ENCODE results near the gene ZNF487.
"Not testable (repeated sequence)": the region's sequence is repeated elsewhere in the genome, so short reads cannot be mapped to it uniquely, and the experiment has no call there.

ZNF487 gene

DNA sequence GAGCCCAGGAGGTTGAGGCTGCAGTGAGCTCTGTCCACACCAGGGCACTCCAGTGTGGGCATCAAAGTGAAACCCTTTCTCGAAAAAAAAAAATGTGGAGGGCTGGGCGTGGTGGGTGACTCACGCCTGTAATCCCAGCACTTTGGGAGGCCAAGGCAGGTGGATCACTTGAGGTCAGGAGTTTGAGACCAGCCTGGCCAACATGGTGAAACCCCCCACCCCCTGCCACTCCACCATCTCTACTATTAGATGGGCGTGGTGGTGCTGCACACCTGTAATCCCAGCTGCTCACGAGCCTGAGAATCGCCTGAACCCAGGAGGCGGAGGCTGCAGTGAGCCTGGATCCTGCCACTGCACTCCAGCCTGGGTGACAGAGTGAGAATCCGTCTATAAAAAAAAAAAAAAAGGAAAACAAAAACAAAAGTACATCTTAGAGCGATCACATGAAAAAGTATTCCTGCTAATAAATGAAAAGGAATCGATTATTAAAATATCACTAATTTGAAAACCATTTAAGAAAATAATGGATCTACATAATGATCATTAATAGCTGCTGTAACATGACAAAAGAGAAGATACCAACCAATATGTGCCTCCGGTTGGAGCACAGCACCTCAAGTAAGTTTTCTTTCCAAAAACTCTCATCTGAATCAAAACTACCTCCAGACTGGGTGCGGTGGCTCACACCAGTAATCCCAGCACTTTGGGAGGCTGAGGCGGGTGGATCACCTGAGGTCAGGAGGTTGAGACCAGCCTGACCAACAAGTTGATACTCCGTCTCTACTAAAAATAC, 32.8 kb upstream of the ZNF487 start:
- in situ Hi-C loops (cut with MboI; ENCODE audit: low sequenced_read_pairs): loop anchor here (25.0 kb wide), 1 partner anchor 1558 kb away; the partner anchor contains the start of gene RASSF4

DNA sequence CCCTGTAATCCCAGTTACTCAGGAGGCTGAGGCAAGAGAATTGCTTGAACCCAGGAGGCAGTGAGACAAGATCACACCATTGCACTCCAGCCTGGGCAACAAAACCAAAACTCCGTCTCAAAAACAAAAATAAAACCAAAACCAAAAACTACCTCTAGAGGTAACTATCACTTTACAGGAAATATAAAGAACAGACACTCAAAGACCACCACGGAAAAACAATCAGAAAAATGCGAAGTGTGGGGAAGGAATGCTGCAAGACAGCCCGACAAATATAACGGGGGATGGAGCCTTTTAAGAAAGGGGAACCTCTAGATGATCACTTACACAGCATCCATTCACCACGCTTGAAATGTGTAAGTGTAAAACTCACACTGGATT, 32.2 kb upstream of the ZNF487 start:
- in situ Hi-C loops (cut with MboI; ENCODE audit: low sequenced_read_pairs): loop anchor here (25.0 kb wide), 1 partner anchor 1558 kb away; the partner anchor contains the start of gene RASSF4

DNA sequence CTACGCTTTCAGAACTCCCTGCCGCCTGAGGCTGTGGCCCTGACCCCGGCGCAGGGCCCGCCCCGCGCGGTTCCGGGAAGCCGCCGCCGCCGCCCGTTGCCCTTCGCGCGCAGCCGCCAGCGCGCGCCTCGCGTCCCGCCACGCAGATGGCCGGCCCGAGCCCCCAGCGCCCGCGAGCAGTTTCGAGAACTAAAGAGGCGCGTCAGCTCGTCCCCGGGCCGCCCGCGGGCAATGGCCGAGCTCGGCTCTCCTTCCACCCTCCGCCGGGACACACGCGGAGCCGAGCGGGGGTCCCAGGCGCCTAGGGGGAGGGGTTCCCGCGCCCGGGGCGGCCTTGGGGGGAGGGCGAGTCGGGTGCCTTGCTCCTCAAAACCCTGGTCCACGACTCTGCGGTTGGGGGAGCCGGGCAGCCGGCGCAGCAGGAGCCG, 29.7 kb upstream of the ZNF487 start:
- in situ Hi-C loops (cut with MboI; ENCODE audit: low sequenced_read_pairs): loop anchor here (25.0 kb wide), 1 partner anchor 1555 kb away; the partner anchor contains the start of gene RASSF4

DNA sequence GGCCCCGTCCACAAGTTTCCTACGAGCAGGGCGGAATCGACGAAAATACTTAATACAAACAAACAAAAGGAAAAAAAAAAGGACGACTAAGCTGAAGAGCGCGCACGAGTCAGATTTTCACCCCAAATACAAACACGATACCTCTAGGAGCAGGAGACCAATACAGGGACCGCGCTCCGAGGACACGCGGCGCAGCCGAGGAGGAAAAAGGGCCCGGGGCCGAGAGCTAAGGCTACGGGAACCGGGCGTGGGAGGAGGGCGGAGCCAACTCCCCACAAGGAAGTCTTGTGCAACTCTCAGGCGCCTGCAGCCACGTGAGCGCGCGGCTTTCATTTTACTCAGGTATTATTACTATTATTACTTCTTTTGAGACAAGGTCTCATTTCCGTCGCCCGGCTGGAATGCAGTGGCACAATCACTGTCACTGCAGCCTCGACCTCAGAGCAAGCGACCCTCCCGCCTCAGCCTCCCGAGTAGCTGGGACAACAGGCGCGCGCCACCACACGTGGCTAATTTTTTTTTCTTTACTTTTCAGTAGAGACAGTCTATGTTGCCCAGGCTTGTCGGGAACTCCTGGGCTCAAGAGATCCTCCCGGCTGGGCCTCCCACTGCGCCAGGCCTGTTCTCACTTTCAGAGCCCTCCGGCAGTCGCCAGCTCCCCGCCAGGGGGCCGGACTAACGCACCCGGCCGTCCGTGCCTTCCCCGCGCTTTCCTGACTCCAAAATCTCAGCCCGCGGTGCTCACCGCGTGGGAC, 29.2 kb upstream of the ZNF487 start:
- in situ Hi-C loops (cut with MboI; ENCODE audit: low sequenced_read_pairs): loop anchor here (25.0 kb wide), 1 partner anchor 1555 kb away; the partner anchor contains the start of gene RASSF4

DNA sequence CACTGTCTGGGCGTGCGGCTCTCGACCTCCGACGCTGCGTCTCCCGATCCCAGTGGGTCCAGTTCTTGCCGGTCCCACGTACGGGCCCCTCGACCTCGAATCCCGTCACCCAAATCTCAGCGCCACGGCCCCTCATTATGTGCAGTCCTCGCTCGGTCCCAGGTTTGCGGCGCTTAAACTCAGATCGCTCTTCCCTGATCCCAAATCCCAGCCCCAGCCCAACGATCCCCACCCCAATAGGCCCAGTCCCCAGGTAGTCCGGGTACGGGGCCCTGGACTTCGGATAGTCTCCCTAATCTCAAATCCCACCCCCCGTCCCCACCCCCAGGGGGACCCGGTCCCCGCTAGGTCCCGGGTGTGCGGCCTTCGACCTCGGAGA, 28.6 kb upstream of the ZNF487 start:
- in situ Hi-C loops (cut with MboI; ENCODE audit: low sequenced_read_pairs): loop anchor here (25.0 kb wide), 1 partner anchor 1554 kb away; the partner anchor contains the start of gene RASSF4

DNA sequence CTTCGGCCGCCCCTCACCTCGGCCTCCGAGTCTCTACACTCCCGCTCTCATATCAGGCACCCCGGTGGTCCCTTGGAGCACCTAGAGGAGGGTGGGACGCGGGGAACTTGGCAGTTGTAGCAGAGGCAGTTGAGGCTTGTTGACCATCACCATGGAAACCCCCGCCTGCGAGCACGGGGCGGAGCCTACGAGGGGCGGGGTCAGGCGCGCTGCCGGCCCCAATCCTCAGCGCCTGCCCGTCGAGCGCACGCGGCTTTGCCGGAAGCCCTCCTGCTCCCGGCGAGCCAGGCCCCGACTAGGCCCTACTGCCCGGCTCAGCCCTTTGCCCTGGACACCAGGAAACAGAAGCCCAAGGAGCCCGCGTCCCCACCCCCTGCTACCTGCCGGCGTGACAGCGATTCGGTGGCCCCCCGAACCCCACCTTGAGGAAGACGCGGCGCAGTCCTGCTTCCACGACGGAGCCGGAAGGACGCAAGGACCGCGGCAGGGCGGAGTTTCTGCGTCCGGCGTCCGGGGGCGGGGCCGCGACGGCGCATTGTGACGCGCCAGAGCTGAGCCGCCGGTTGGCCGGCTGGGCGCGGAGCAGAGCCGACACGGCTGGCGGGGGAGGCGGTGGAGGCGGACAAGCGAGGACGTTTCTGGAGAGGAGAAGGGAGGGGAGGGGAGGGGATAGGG, 28.1 kb upstream of the ZNF487 start, which contains the start of gene HNRNPF:
Gene HNRNPF, minus strand, starts transcription at position 477 of the 675 bp plus-strand sequence. CDS start 21,302 bp downstream, outside the sequence.
- in situ Hi-C loops (cut with MboI; ENCODE audit: low sequenced_read_pairs): loop anchor here (25.0 kb wide), 1 partner anchor 1553 kb away; the partner anchor contains the start of gene RASSF4

DNA sequence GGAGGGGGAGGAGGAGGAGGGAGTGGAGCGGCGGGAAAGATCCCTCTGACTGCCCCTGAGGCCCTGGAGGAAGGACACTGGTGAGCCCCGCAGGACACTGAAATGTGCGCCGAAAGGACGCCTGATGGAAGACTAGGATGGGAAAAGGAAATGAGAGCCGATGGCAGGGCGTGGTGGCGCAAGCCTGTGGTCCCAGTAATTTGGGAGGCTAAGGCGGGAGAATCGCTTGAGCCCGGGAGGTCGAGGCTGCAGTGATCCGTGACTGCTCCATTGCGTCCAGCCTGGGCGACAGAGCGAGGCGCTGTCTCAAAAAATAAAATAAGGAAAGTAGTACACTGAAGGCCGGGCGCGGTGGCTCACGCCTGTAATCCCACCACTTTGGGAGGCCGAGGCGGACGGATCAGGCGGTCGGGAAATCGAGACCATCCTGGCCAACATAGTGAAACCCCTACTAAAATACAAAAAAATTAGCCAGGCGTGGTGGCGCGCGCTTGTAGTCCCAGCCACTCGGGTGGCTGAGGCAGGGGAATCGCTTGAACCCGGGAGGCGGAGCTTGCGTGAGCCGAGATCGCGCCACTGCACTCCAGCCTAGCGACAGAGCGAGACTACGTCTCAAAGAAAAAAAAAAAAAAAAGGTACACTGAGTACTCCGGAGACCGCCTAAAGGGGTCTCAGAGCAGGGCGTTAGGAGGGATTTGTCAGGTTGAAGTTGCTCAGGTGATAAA, 27.4 kb upstream of the ZNF487 start:
- in situ Hi-C loops (cut with MboI; ENCODE audit: low sequenced_read_pairs): loop anchor here (25.0 kb wide), 1 partner anchor 1553 kb away; the partner anchor contains the start of gene RASSF4

DNA sequence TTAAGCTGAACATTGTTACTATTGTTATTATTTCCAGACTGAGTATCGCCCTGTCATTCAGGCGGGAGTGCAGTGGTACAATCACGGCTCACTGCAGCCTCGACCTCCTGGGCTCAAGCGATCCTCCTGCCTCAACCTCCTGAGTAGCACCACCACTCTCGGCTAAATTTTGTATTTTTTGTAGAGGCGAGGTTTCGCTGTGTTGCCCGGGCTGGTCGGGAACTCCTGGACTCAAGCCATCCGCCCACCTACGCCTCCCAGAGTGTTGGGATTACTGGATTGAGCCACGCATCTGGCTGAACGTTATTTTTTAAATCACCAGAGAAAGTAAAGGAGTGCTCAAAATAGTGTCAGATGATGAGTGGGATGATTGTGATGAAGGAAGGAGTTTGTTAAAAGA, 26.6 kb upstream of the ZNF487 start:
- in situ Hi-C loops (cut with MboI; ENCODE audit: low sequenced_read_pairs): loop anchor here (25.0 kb wide), 1 partner anchor 1552 kb away; the partner anchor contains the start of gene RASSF4

DNA sequence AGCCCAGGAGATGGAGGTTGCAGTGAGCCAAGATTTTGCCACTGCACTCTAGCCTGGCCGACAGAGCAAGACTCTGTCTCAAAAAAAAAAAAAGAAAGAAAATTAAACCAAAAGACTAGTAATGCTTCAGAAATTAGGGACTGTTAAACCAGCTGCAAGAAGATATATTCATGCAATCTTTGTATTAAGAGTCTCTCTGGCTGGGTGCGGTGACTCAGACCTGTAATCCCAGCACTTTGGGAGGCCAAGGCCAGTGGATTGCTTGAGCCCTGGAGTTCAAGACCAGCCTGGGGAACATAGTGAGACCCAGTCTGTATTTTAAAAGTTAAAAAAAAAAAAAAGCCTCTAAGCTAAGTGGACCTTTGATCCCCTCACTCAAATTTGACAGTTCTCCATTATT, 25.4 kb upstream of the ZNF487 start:
- in situ Hi-C loops (cut with MboI; ENCODE audit: low sequenced_read_pairs): loop anchor here (25.0 kb wide), 1 partner anchor 1551 kb away; the partner anchor contains the start of gene RASSF4

DNA sequence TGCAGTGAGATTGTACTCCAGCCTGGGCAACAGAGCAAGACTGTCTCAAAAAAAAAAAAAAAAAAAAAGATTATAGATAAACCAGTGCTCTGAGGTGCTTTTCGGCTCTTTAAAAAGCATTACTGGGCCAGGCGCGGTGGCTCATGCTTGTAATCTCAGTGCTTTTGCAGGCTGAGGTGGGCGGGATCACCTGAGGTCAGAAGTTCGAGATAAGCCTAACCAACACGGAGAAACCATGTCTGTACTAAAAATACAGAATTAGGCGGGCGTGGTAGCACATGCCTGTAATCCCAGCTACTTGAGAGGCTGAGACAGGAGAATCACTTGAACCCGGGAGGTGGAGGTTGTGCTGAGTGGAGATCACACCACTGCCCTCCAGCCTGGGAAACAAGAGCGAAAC, 21.4 kb upstream of the ZNF487 start:
- in situ Hi-C loops (cut with MboI; ENCODE audit: low sequenced_read_pairs): loop anchor here (25.0 kb wide), 1 partner anchor 1547 kb away; the partner anchor contains the start of gene RASSF4

DNA sequence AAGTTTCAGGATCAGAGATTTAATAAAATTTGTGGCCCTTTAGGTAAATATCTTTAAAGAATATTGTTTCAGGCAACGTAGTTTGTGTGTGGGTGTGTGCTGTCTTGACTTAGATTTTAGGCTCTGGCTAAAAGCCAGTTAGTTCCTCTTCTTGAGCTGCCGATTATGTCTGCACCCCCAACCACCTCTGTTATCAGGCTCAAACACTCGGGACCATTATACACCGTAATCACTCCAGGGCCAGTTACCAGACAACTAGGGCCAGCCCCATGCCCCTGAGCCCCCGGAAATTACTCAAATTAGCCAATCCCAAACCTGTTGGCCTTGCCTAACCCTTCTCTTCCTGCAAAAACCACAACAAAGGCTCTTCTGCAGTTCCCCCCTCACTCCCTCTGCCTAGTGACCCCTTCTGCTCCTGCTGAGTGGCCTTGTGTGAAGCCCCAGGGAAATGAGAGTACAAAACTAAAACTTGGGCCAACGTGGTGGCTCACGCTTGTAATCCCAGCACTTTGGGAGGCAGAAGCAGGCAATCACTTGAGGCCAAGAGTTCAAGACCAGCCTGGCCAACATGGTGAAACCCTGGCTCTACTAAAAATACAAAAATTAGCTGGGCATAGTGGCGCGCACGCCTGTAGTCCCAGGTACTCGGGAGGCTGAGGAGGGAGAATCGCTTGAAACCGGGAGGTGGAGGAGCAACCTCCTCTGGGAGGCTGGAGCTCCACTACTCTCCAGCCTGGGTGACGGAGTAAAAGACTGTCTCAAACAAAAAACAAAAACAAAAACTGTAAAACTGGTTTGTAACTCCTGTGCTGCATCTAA, 18.8 kb upstream of the ZNF487 start:
- in situ Hi-C loops (cut with MboI; ENCODE audit: low sequenced_read_pairs): loop anchor here (25.0 kb wide), 1 partner anchor 1544 kb away; the partner anchor contains the start of gene RASSF4

DNA sequence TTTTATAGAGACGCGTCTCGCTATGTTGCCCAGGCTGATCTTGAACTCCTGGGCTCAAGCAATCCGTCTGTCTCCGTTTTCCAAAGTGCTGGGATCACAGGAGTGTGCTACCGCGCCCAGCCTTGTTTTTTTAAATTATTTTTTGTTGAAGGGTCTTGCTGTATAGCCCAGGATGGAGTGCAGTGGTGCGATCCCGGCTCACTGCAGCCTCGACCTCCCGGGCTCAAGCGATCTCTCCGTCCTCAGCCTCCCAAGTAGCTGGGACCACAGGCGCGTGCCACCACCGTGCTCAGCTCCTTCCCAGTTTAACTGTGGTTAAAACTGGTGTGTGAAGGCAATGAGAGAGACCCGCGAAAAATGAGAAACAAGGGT, 16.9 kb upstream of the ZNF487 start:
- in situ Hi-C loops (cut with MboI; ENCODE audit: low sequenced_read_pairs): loop anchor here (25.0 kb wide), 1 partner anchor 1542 kb away; the partner anchor contains the start of gene RASSF4

DNA sequence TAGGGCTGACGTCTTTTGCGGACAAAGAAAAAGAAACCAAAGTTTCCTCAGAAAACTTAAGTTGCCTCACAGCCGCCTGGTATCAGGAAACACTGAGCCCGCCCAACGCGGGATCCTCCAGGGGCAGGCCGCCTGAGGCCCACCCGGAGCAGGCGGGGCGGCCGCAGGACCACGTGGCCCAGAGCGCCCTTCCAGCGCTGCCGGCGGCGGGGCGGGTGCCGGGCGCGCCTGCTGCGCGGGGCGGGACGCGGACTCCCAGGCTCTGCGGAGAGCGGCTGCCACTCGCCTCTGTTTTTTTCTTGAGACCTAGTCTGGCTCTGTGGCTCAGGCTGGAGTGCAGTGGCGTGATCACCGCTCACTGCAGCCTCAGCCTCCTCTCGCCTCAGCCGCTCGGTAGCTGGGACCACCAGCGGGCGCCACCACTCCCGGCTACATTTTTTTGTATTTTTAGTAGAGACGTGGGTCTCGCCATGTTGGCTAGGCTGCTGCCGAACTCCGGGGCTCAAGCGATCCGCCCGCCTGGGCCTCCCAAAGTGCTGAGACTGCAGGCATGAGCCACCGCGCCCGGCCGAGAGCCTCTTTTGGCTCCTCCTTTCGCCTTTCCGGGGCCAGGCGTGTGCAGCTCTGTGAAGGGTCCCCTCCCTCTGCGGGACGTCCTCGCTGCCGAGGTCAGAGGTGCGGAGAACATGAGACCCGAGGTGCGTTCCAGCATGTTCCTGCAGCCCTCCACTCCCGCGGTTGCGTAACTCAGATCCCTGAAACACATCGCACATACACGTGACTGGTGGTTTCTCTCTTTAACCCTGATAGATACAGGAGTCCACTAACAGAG, 16.3 kb upstream of the ZNF487 start:
- in situ Hi-C loops (cut with MboI; ENCODE audit: low sequenced_read_pairs): loop anchor here (25.0 kb wide), 1 partner anchor 1542 kb away; the partner anchor contains the start of gene RASSF4

DNA sequence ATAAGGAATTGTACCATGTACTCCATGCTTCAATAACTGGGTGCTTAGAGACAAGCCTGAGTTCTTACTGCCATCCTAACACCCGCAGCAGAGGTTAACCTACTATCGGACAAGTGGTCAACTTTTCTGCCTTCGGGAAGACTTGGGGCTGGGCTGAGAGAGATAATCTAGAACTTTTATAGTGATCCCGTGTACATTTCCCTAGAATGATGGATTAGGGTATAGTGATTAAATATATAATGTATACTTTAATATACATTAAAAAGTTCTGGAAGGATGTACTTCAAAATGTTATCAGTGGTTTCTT, 15.8 kb upstream of the ZNF487 start:
- in situ Hi-C loops (cut with MboI; ENCODE audit: low sequenced_read_pairs): loop anchor here (25.0 kb wide), 1 partner anchor 1541 kb away; the partner anchor contains the start of gene RASSF4

DNA sequence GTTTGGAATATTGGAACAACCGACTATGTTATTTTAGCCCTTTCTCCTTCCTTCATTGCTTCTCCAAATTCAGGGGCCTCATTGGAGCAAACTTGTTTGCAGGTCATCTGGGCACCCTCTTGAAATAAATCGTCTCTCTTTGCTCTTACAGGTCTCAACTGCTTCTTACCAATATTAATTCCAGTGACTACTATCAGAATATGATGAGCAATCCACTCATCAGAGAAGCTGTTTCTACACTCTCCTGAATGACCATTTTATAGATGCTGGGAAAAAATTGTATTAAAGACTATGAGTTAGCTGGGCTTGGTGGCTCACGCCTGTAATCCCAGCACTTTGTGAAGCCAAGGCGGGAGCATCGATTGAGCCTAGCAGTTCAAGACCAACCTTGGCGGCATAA, 15.4 kb upstream of the ZNF487 start:
- in situ Hi-C loops (cut with MboI; ENCODE audit: low sequenced_read_pairs): loop anchor here (25.0 kb wide), 1 partner anchor 1541 kb away; the partner anchor contains the start of gene RASSF4

DNA sequence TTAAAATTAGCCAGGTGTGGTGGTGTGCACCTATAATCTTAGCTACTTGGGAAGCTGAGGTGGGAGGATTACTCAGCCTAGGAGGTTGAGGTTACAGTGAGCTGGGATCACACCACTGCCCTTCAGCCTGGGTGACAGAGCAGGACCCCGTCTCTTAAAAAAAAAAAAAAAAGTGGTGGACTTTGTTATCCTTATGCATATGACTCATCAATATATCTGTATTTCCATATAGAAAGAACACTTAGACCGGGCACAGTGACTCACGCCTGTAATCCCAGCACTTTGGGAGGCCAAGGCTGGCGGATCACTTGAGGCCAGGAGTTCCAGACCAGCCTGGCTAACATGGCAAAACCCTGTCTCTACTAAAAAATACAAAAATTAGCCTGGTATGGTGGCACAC, 15.0 kb upstream of the ZNF487 start:
- in situ Hi-C loops (cut with MboI; ENCODE audit: low sequenced_read_pairs): loop anchor here (25.0 kb wide), 1 partner anchor 1540 kb away; the partner anchor contains the start of gene RASSF4

DNA sequence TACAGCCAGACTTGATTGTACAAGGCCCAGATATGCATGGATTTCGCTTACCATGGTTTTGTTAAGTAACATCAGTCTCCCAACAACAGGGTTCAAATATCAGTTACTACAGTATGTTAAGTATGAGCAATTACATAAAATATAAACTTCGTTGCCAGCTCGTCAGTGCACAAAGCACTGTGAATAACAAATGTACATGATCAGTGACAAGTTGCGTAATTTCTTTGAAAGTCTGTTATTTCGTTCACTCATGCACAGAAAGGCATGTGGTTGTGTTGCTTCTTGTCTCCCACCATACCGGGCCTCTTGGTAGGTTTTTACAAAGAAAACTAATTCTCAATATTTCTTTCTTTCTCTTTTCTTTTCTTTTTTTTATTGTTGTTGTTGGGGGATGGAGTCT, 12.5 kb upstream of the ZNF487 start:
- in situ Hi-C loops (cut with MboI; ENCODE audit: low sequenced_read_pairs): loop anchor here (25.0 kb wide), 1 partner anchor 1538 kb away; the partner anchor contains the start of gene RASSF4

DNA sequence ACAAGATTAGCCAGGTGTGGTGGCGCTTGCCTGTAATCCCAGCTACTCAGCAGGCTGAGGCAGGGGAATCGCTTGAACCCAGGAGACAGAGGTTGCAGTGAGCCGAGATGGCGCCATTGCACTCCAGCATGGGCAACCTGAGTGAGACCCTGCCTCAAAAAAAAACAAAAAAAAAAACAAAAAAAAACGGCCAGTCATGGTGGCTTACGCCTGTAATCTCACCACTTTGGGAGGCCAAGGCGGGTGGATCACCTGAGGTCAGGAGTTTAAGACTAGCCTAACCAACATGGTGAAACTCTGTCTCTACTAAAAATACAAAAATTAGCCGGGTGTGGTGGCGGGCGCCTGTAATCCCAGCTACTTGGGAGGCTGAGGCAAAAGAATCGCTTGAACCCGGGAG, 10.4 kb upstream of the ZNF487 start:
- in situ Hi-C loops (cut with MboI; ENCODE audit: low sequenced_read_pairs): not testable (repeated sequence)

All from HL-60/S4 treated with retinoic acid at 250 ng/mL for 4 days and 3 days (cell line).